HL-60 (cell line): ENCODE data around the gene RAI14.

Source experiments
- DNase-seq, 2 experiments: peaks; one replicate each; pipeline ENCODE4 v3.0.0-alpha.2; 2010 to 2020; ENCODE audit warnings: low read depth in 1 of 2, low spot score in 1 of 2
- H3K27ac ChIP-seq: fragments of 250-450 bp; sonication (Bioruptor Pico); replicated peaks from 2 replicates; pipeline ENCODE4 v1.5.1; 2020; ENCODE audit warnings: mild to moderate bottlenecking, moderate library complexity
- H3K27me3 ChIP-seq: fragments of 250-450 bp; sonication (Bioruptor Pico); 2 replicates; pipeline ENCODE4 v1.5.1; 2021; ENCODE audit warnings: mild to moderate bottlenecking, moderate library complexity; ENCODE audit not compliant: insufficient read depth, poor library complexity, severe bottlenecking
- H3K4me3 ChIP-seq: replicated peaks from 2 replicates; pipeline ENCODE4 v1.5.1; 2011; ENCODE audit warnings: mild to moderate bottlenecking, control low read depth, low read length; ENCODE audit not compliant: insufficient read depth
- GABPA ChIP-seq: IDR thresholded peaks from 2 replicates; pipeline ENCODE4 v1.6.1; 2012; ENCODE audit warnings: low read depth
- POLR2AphosphoS5 ChIP-seq: IDR thresholded peaks from 2 replicates; pipeline ENCODE4 v1.6.1; 2012; ENCODE audit warnings: low read depth
- SPI1 ChIP-seq: IDR thresholded peaks from 2 replicates; pipeline ENCODE4 v1.6.1; 2012; ENCODE audit warnings: low read depth, mild to moderate bottlenecking, borderline replicate concordance
- TF ChIP-seq, protein P1 (sequence below): IDR thresholded peaks from one replicate; pipeline ENCODE4 v1.5.1; 2011; ENCODE audit warnings: low read length, control low read depth, inconsistent platforms; ENCODE audit not compliant: insufficient read depth
- TF ChIP-seq, protein P2 (sequence below): IDR thresholded peaks from 2 replicates; pipeline ENCODE4 v1.6.1; 2012; ENCODE audit warnings: low read depth; ENCODE audit not compliant: insufficient replicate concordance

RAI14 gene

DNA sequence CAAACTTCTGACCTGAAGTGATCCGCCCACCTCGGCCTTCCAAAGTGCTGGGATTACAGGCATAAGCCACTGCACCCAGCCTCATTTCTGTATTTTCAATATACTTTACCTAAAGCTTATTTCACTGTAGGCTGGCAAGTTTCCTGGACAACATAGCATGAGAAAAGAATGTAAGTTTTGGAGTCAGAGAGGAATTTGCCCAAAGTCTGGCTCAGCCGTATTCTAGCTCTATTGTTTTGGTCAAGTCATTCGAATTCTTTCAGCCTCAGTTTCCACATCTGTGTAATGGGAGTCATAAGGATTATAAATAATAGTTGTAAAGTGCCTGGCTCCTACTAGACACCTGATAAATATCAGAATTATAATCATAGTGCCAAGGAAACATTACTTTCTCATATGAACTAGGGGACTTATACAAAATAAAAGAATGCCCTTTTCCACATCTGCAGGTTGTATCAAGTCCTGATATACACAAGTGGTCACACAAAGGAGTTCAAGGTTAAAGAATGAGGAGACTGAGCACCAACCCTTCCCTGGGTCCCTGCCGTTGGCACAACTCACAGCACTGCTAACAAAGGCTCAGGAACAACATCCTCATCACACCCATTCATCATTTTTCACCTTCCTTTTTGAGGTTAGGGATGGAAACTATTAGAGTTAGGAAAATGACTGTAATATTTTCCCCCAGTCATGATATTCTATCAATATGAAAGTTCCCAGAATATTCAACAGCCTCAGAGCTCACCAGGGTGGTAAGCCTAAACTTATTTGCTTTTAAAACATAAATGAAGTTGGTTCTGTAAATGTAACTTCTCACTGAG, 34.6 kb upstream of the RAI14 start:
- Histone ChIP-seq H3K4me3 (no peak overlapping the region), H3K27ac (no peak overlapping the region), H3K27me3 (no peaks in the 10 kb centered on the region)
- TF ChIP-seq, protein P1, sequence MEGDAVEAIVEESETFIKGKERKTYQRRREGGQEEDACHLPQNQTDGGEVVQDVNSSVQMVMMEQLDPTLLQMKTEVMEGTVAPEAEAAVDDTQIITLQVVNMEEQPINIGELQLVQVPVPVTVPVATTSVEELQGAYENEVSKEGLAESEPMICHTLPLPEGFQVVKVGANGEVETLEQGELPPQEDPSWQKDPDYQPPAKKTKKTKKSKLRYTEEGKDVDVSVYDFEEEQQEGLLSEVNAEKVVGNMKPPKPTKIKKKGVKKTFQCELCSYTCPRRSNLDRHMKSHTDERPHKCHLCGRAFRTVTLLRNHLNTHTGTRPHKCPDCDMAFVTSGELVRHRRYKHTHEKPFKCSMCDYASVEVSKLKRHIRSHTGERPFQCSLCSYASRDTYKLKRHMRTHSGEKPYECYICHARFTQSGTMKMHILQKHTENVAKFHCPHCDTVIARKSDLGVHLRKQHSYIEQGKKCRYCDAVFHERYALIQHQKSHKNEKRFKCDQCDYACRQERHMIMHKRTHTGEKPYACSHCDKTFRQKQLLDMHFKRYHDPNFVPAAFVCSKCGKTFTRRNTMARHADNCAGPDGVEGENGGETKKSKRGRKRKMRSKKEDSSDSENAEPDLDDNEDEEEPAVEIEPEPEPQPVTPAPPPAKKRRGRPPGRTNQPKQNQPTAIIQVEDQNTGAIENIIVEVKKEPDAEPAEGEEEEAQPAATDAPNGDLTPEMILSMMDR = no peak
- no peak for TF ChIP-seq SPI1
- DNase-seq = no peak

DNA sequence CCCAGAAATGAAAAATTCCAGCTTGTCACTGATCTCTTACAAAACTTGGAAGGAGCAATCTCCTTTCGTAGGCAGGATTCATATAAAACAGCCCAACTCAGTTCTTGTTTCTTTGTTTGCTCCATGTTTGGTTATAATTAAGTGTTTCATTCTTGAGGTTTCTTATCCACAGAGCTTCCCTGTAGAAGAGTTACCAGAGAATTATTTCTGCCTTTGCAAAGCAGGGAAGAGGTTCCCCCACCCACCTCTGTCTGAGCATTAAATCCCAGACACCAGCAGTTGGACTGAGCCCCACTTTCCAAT, 34.1 kb upstream of the RAI14 start:
- no peak for DNase-seq

DNA sequence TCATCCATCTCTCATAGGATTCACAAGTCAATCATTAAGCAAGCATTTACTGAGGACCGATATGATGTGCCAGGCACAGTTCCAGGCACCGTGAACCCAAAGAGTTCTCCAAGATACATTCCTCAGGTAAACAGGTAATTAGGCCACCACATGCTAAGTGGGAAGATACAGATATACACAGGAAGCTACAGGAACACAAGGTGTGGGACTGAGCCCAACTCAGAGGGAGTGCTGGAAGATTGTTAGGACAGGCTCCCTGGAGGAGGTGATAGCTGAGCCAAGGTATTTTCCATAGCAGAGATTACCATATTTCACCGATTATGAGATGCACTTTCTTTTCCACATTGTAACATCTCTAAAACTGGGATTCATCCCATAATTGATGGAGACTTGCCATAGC, 31.4 kb upstream of the RAI14 start:
- no peaks in the 10 kb centered on the region for H3K27me3 ChIP-seq
- DNase-seq = no peak
- H3K4me3 ChIP-seq = no peak overlapping the region

More for the DNA sequence above, 34.1 kb upstream of the RAI14 start:
- H3K27me3 ChIP-seq = no peaks in the 10 kb centered on the region
- no peak overlapping the region for H3K4me3 ChIP-seq
- no peak overlapping the region for H3K27ac ChIP-seq
- TF ChIP-seq, protein P2, sequence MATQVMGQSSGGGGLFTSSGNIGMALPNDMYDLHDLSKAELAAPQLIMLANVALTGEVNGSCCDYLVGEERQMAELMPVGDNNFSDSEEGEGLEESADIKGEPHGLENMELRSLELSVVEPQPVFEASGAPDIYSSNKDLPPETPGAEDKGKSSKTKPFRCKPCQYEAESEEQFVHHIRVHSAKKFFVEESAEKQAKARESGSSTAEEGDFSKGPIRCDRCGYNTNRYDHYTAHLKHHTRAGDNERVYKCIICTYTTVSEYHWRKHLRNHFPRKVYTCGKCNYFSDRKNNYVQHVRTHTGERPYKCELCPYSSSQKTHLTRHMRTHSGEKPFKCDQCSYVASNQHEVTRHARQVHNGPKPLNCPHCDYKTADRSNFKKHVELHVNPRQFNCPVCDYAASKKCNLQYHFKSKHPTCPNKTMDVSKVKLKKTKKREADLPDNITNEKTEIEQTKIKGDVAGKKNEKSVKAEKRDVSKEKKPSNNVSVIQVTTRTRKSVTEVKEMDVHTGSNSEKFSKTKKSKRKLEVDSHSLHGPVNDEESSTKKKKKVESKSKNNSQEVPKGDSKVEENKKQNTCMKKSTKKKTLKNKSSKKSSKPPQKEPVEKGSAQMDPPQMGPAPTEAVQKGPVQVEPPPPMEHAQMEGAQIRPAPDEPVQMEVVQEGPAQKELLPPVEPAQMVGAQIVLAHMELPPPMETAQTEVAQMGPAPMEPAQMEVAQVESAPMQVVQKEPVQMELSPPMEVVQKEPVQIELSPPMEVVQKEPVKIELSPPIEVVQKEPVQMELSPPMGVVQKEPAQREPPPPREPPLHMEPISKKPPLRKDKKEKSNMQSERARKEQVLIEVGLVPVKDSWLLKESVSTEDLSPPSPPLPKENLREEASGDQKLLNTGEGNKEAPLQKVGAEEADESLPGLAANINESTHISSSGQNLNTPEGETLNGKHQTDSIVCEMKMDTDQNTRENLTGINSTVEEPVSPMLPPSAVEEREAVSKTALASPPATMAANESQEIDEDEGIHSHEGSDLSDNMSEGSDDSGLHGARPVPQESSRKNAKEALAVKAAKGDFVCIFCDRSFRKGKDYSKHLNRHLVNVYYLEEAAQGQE = no peak
- TF ChIP-seq POLR2AphosphoS5 = no peak
- no peak for TF ChIP-seq GABPA
- no peak for TF ChIP-seq SPI1

DNA sequence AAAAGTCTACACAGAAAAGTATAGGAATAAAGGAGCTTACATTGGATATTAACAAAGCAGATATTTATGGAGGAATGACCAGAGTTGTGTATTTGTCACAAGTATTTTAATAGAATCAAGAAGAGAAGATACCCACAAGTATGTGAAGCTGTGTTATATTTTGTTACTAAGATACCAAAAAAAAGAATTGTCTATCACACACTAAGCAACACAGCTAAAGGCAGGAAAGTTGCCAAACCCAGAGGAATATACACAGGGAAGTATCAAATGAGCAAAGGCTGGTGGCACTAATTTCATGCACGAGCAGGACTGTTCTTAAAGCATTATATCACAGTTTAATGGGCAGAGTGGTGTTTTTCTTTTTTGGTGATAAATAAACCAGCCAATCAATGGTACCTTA, 30.9 kb upstream of the RAI14 start:
- TF ChIP-seq, protein P1 = no peak
- TF ChIP-seq POLR2AphosphoS5 (no peak), GABPA (no peak), SPI1 (no peak)
- TF ChIP-seq, protein P2 = no peak
- no peaks in the 10 kb centered on the region for H3K27me3 ChIP-seq
- H3K4me3 ChIP-seq = no peak overlapping the region
- no peak overlapping the region for H3K27ac ChIP-seq
- DNase-seq = no peak

More for the DNA sequence above, 31.4 kb upstream of the RAI14 start:
- no peak overlapping the region for H3K27ac ChIP-seq
- TF ChIP-seq POLR2AphosphoS5 = no peak

DNA sequence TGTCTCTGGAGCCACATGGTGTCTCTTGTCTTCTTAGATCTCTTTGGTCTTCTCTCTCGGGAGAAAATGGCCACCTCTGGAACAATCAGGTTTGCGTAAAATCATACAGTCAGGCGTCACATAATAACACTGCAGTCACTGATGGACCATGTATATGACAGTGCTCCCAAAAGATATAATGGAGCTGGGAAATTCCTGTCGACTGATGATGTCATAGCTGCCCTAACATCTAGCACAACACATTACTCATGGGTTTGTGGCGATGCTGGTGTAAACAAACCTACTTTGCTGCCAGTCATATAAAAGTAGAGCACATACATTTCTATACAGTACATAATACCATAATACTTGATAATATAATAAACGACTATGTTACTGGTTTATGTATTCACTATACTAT, 30.1 kb upstream of the RAI14 start:
- Histone ChIP-seq H3K27ac (no peak overlapping the region), H3K27me3 (no peaks in the 10 kb centered on the region), H3K4me3 (no peak overlapping the region)
- no peak for TF ChIP-seq SPI1
- TF ChIP-seq, protein P2 = no peak
- DNase-seq = no peak
